ENCODE results near the gene C14orf132. TPM values are rescaled to one million over a fixed set of nuclear protein-coding genes. Genes with fewer than 3 reads are reported as not detected.

C14orf132 gene
- total RNA-seq, 1 experiment from 2014 or later: 1.3 TPM

GRCh38 chr14:96029089-96029645 lies 10.0 kb upstream of the C14orf132 start:
- CTCF ChIA-PET: no interaction called here
- H3K27me3 Mint-ChIP-seq (ENCODE audit: unreplicated experiment): peaks cover 46% of the 10 kb centered on the region
- DNase-seq: no peak

GRCh38 chr14:96030108-96030760 lies 8.9 kb upstream of the C14orf132 start:
- TF ChIP-seq CTCF (IDR thresholded peaks at IDR 0.05; ENCODE audit: unreplicated experiment): no peak
- no peaks in the 10 kb centered on the region for H3K9me3 Mint-ChIP-seq (ENCODE audit: low read depth, unreplicated experiment)

More at GRCh38 chr14:96029089-96029645, 10.0 kb upstream of the C14orf132 start:
- no TSS peak for BruUV-seq (replicated peaks)
- no peak overlapping the region for H3K27ac Mint-ChIP-seq (ENCODE audit: unreplicated experiment)
- H3K4me3 Mint-ChIP-seq (ENCODE audit: low read depth, unreplicated experiment): no peak overlapping the region
- H3K9me3 Mint-ChIP-seq (ENCODE audit: low read depth, unreplicated experiment): no peaks in the 10 kb centered on the region
- no peak for TF ChIP-seq CTCF (IDR thresholded peaks at IDR 0.05; ENCODE audit: unreplicated experiment)
- H3K4me1 Mint-ChIP-seq (ENCODE audit: low read depth, unreplicated experiment): no peaks in the 10 kb centered on the region
- intact Hi-C loops (cut with micrococcal nuclease; ENCODE audit: unreplicated experiment): no loop called here
- no peaks in the 10 kb centered on the region for H3K36me3 Mint-ChIP-seq (ENCODE audit: insufficient read depth, unreplicated experiment)

GRCh38 chr14:96031691-96032090 lies 7.5 kb upstream of the C14orf132 start:
- no peak overlapping the region for H3K4me3 Mint-ChIP-seq (ENCODE audit: low read depth, unreplicated experiment)
- H3K27ac Mint-ChIP-seq (ENCODE audit: unreplicated experiment): no peak overlapping the region
- H3K36me3 Mint-ChIP-seq (ENCODE audit: insufficient read depth, unreplicated experiment): no peaks in the 10 kb centered on the region
- no peak for TF ChIP-seq CTCF (IDR thresholded peaks at IDR 0.05; ENCODE audit: unreplicated experiment)
- H3K27me3 Mint-ChIP-seq (ENCODE audit: unreplicated experiment): peaks cover 33% of the 10 kb centered on the region
- no peaks in the 10 kb centered on the region for H3K9me3 Mint-ChIP-seq (ENCODE audit: low read depth, unreplicated experiment)
- intact Hi-C loops (cut with micrococcal nuclease; ENCODE audit: unreplicated experiment): no loop called here
- no TSS peak for BruUV-seq (replicated peaks)
- no peaks in the 10 kb centered on the region for H3K4me1 Mint-ChIP-seq (ENCODE audit: low read depth, unreplicated experiment)
- CTCF ChIA-PET: no interaction called here
- no peak for DNase-seq

More at GRCh38 chr14:96030108-96030760, 8.9 kb upstream of the C14orf132 start:
- H3K36me3 Mint-ChIP-seq (ENCODE audit: insufficient read depth, unreplicated experiment): no peaks in the 10 kb centered on the region
- CTCF ChIA-PET: no interaction called here
- intact Hi-C loops (cut with micrococcal nuclease; ENCODE audit: unreplicated experiment): no loop called here
- no TSS peak for BruUV-seq (replicated peaks)
- no peaks in the 10 kb centered on the region for H3K4me1 Mint-ChIP-seq (ENCODE audit: low read depth, unreplicated experiment)
- no peak for DNase-seq
- H3K27me3 Mint-ChIP-seq (ENCODE audit: unreplicated experiment): peaks cover 42% of the 10 kb centered on the region
- H3K4me3 Mint-ChIP-seq (ENCODE audit: low read depth, unreplicated experiment): no peak overlapping the region
- H3K27ac Mint-ChIP-seq (ENCODE audit: unreplicated experiment): no peak overlapping the region

- Mint-ChIP-seq H3K4me3 (ENCODE audit: low read depth, unreplicated experiment) (no peak overlapping the region), H3K36me3 (ENCODE audit: insufficient read depth, unreplicated experiment) (peaks cover 17% of the 10 kb centered on the region), H3K4me1 (ENCODE audit: low read depth, unreplicated experiment) (peaks cover 14% of the 10 kb centered on the region), H3K9me3 (ENCODE audit: low read depth, unreplicated experiment) (no peaks in the 10 kb centered on the region), H3K27ac (ENCODE audit: unreplicated experiment) (no peak overlapping the region), H3K27me3 (ENCODE audit: unreplicated experiment) (peaks cover 35% of the 10 kb centered on the region)
- TF ChIP-seq CTCF (IDR thresholded peaks at IDR 0.05; ENCODE audit: unreplicated experiment): no peak
- DNase-seq: no peak
- intact Hi-C loops (cut with micrococcal nuclease; ENCODE audit: unreplicated experiment): no loop called here
- CTCF ChIA-PET: no interaction called here
- no TSS peak for BruUV-seq (replicated peaks)
These were observed 3.7 kb upstream of the C14orf132 start for GRCh38 chr14:96035456-96035855.
